ENCODE measurements around the gene MYH9.

Gene MYH9

DNA sequence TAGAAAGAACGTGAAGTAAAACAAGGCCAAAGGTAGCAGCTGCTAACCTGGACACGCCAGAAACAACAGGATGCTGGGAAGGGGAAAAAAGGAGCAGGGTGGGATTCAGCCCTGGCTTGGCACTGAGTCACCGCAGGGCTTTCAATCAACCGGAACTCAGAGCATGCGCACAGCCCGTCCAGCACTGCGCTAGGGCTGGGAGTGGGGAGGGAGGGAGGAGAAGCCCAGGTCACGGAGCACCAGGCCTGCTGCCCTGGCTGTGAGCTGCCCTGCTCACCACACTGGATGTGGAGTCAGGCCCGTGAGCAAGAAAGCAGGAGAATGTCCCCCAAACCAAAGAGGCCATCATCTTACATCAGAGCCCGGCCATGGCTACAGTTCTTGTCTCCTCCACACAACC, 83.3 kb downstream of the MYH9 start:
- H3K9ac ChIP-seq (ENCODE audit: low read length in 5 of 5) = no peak overlapping the region
- peaks cover 0 to 33% (median 13%) of the 10 kb centered on the region in 5 donors for H3K4me1 ChIP-seq (ENCODE audit: control insufficient read depth in 5 of 5, insufficient read depth in 5 of 5, low read length in 5 of 5)
- no peak overlapping the region for H3K4me3 ChIP-seq (ENCODE audit: low read depth in 1 of 5, low read length in 5 of 5)
- H3K27ac ChIP-seq (ENCODE audit: low read depth, low read length) = no peak overlapping the region
- peaks cover 3 to 96% (median 95%) of the 10 kb centered on the region in 5 donors for H3K36me3 ChIP-seq (ENCODE audit: control insufficient read depth in 5 of 5, insufficient read depth in 5 of 5, low read length in 5 of 5)
- H3K27me3 ChIP-seq (ENCODE audit: control insufficient read depth in 5 of 5, insufficient read depth in 4 of 5, low read length in 5 of 5) = no peaks in the 10 kb centered on the region
- no peaks in the 10 kb centered on the region for H3K9me3 ChIP-seq (ENCODE audit: control insufficient read depth in 5 of 5, low read length in 5 of 5)

DNA sequence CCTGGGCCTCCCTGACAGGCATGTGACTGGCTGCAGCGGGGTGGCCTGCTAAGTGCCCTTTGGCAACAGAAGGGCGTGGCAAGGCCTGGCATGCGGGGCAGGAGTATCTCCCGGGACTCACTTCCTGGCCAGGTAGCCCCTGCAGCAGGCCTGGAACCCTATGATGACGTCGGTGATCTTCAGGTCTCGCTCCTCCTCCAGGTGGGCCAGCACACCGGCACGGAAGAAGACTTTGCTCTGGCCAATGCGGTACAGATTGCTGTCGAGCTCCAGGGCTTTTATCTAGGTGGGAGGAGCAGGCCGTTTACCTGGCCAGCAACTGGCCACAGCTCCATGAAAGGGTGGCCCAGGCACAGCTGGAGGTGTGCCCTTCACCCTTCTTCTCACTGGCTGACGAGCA, 83.9 kb downstream of the MYH9 start:
- Histone ChIP-seq H3K4me1 (ENCODE audit: control insufficient read depth in 5 of 5, insufficient read depth in 5 of 5, low read length in 5 of 5) (peaks cover 0 to 33% (median 13%) of the 10 kb centered on the region in 5 donors), H3K27me3 (ENCODE audit: control insufficient read depth in 5 of 5, insufficient read depth in 4 of 5, low read length in 5 of 5) (no peaks in the 10 kb centered on the region), H3K9ac (ENCODE audit: low read length in 5 of 5) (no peak overlapping the region), H3K27ac (ENCODE audit: low read depth, low read length) (no peak overlapping the region), H3K4me3 (ENCODE audit: low read depth in 1 of 5, low read length in 5 of 5) (no peak overlapping the region), H3K9me3 (ENCODE audit: control insufficient read depth in 5 of 5, low read length in 5 of 5) (no peaks in the 10 kb centered on the region), H3K36me3 (ENCODE audit: control insufficient read depth in 5 of 5, insufficient read depth in 5 of 5, low read length in 5 of 5) (peaks cover 3 to 96% (median 95%) of the 10 kb centered on the region in 5 donors)

DNA sequence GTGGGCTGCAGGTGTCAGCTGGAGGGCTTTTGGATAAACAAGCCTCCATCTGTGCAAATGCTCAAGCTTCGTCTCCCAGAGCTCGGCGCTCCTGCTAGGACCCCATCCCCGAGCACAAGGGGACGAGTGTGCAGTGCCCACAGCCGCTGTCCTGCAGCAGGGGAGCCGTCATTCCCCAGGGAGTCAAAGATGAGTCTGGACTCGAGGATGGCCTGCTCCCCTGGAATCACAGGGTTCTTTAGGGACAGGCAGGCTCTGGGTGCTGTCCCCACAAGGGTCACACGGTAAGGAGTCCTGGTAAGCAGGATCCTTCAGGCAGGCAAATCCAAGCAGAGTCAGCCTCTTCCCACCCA, 84.7 kb downstream of the MYH9 start:
- no peak overlapping the region for H3K27ac ChIP-seq (ENCODE audit: low read depth, low read length)
- H3K36me3 ChIP-seq (ENCODE audit: control insufficient read depth in 5 of 5, insufficient read depth in 5 of 5, low read length in 5 of 5) = peaks cover 3 to 97% (median 96%) of the 10 kb centered on the region in 5 donors
- H3K4me1 ChIP-seq (ENCODE audit: control insufficient read depth in 5 of 5, insufficient read depth in 5 of 5, low read length in 5 of 5) = peaks cover 0 to 33% (median 13%) of the 10 kb centered on the region in 5 donors

DNA sequence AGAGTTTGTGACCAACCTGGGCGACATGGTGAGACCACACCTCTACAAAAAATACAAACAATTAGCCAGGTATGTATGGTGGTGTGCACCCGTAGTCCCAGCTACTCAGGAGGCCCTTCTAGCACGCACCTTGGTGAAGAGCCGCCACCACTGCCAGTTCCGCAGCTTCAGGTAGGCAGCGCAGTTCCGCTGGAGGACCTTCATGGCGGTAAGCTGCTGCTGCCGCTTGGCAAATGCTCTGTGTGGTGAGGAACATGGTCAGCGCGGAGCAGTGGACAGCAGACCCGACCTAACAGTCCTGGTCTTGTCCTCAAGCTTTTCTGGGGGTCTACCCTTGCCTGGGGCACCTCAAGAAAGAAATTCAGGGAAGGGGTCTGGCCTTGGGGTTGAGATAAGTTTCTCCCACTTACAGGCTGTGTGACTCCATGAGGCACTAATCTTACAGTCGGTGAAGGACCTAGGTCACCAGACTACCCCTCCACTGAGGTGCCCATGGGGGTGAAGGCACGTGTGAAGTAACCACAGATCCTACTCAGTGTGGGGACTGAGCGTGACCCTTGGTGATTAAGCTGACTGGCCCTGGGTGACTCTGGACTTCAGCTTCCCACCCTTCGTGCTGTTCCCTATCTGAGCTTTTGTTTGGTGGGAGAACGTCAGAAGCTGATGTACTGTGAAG, 85.2 kb downstream of the MYH9 start:
- Histone ChIP-seq H3K9ac (ENCODE audit: low read length in 5 of 5) (no peak overlapping the region), H3K27me3 (ENCODE audit: control insufficient read depth in 5 of 5, insufficient read depth in 4 of 5, low read length in 5 of 5) (no peaks in the 10 kb centered on the region), H3K36me3 (ENCODE audit: control insufficient read depth in 5 of 5, insufficient read depth in 5 of 5, low read length in 5 of 5) (peaks cover 3 to 97% (median 97%) of the 10 kb centered on the region in 5 donors), H3K9me3 (ENCODE audit: control insufficient read depth in 5 of 5, low read length in 5 of 5) (no peaks in the 10 kb centered on the region), H3K4me3 (ENCODE audit: low read depth in 1 of 5, low read length in 5 of 5) (no peak overlapping the region), H3K27ac (ENCODE audit: low read depth, low read length) (no peak overlapping the region), H3K4me1 (ENCODE audit: control insufficient read depth in 5 of 5, insufficient read depth in 5 of 5, low read length in 5 of 5) (peaks cover 0 to 33% (median 13%) of the 10 kb centered on the region in 5 donors)

More for the DNA sequence above, 84.7 kb downstream of the MYH9 start:
- H3K9me3 ChIP-seq (ENCODE audit: control insufficient read depth in 5 of 5, low read length in 5 of 5) = no peaks in the 10 kb centered on the region
- H3K9ac ChIP-seq (ENCODE audit: low read length in 5 of 5) = no peak overlapping the region
- no peak overlapping the region for H3K4me3 ChIP-seq (ENCODE audit: low read depth in 1 of 5, low read length in 5 of 5)
- H3K27me3 ChIP-seq (ENCODE audit: control insufficient read depth in 5 of 5, insufficient read depth in 4 of 5, low read length in 5 of 5) = no peaks in the 10 kb centered on the region

DNA sequence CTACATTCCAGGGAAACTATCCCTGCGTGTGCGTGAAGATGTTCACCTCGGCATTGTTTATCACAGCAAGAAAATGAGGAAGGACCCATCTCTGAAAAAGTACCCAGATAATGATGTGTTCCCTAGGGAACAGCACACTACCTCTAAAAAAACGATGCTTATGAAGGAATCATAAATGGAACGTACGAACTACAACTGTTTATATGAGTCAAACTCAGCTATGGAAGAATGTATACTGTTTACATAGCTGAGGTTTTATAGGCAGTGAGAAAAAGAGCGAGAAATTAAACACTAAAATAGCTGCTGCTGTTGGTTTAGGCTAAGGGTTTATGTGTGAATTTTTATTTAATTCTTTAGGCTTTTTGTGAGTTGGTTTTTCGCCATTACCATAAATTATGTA, 85.9 kb downstream of the MYH9 start:
- Histone ChIP-seq H3K27me3 (ENCODE audit: control insufficient read depth in 5 of 5, insufficient read depth in 4 of 5, low read length in 5 of 5) (no peaks in the 10 kb centered on the region), H3K4me1 (ENCODE audit: control insufficient read depth in 5 of 5, insufficient read depth in 5 of 5, low read length in 5 of 5) (peaks cover 0 to 33% (median 13%) of the 10 kb centered on the region in 5 donors), H3K4me3 (ENCODE audit: low read depth in 1 of 5, low read length in 5 of 5) (no peak overlapping the region), H3K27ac (ENCODE audit: low read depth, low read length) (no peak overlapping the region), H3K9me3 (ENCODE audit: control insufficient read depth in 5 of 5, low read length in 5 of 5) (no peaks in the 10 kb centered on the region), H3K9ac (ENCODE audit: low read length in 5 of 5) (no peak overlapping the region), H3K36me3 (ENCODE audit: control insufficient read depth in 5 of 5, insufficient read depth in 5 of 5, low read length in 5 of 5) (peaks cover 7 to 98% (median 98%) of the 10 kb centered on the region in 5 donors)

DNA sequence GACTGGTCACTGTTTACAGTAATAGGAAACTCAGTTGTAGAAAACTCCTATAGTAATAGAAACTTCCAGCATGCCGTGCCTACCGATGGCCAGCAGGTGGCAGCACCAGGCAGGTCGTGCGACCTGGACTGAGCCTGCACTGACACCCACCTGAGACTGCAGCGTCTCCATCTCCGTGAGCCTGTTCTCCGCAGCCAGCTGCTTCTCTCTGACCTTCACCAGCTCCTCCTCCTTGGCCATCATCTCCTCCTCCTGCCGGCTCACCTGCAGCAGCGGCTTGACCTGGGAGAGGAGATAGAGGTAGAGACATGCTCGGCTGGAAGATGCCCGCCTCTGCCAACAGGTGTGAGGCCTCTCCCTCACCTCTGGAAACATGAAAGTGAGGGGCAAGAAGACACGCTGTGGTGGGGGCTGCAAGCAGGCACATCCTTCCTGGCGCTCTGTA, 86.4 kb downstream of the MYH9 start:
- Histone ChIP-seq H3K4me3 (ENCODE audit: low read depth in 1 of 5, low read length in 5 of 5) (no peak overlapping the region), H3K27ac (ENCODE audit: low read depth, low read length) (no peak overlapping the region), H3K4me1 (ENCODE audit: control insufficient read depth in 5 of 5, insufficient read depth in 5 of 5, low read length in 5 of 5) (peaks cover 0 to 29% (median 13%) of the 10 kb centered on the region in 5 donors), H3K9ac (ENCODE audit: low read length in 5 of 5) (no peak overlapping the region), H3K27me3 (ENCODE audit: control insufficient read depth in 5 of 5, insufficient read depth in 4 of 5, low read length in 5 of 5) (no peaks in the 10 kb centered on the region), H3K36me3 (ENCODE audit: control insufficient read depth in 5 of 5, insufficient read depth in 5 of 5, low read length in 5 of 5) (peaks cover 7 to 98% (median 98%) of the 10 kb centered on the region in 5 donors), H3K9me3 (ENCODE audit: control insufficient read depth in 5 of 5, low read length in 5 of 5) (no peaks in the 10 kb centered on the region)

DNA sequence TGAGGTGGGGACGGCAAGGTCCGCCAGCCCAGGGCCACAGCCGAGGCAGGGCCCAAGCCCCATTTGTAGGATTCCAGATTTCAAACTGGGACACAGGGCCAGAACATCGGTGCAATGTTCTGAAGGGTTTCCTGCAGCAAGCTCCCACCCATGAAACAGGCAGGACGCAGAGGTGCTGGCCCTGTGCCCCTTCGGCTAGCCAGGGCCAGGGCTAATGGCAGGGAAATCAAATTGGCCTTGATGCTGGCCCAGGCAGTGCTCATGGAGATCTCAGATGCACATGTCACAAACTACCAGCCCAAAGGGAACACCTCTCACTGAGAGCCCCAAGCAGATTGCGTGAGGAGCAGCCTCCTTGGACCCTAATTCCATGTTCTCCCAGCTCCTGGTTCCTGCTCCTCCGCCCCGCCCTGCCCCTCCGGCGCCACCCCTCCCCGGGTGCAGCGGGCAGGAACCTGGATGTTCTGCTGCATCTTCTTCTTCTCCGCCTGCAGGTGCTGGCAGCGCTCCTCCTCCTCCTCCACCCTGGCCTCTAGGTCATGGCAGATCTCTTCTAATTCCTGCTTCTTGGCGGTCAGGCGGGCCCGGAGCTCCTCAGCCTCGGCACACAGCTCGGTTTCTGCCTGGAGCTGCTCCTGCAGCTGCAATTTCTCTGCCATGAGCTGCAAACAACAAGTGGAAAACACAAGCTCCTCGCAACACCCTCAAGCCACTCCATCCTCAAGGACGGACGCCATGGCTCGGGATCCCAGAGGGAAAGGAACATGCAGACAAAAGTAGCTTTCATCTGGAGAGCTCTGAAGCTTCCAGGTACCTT, 87.2 kb downstream of the MYH9 start:
- Histone ChIP-seq H3K27me3 (ENCODE audit: control insufficient read depth in 5 of 5, insufficient read depth in 4 of 5, low read length in 5 of 5) (no peaks in the 10 kb centered on the region), H3K4me3 (ENCODE audit: low read depth in 1 of 5, low read length in 5 of 5) (no peak overlapping the region), H3K9me3 (ENCODE audit: control insufficient read depth in 5 of 5, low read length in 5 of 5) (no peaks in the 10 kb centered on the region), H3K9ac (ENCODE audit: low read length in 5 of 5) (no peak overlapping the region), H3K27ac (ENCODE audit: low read depth, low read length) (no peak overlapping the region), H3K4me1 (ENCODE audit: control insufficient read depth in 5 of 5, insufficient read depth in 5 of 5, low read length in 5 of 5) (peaks cover 0 to 21% (median 13%) of the 10 kb centered on the region in 5 donors), H3K36me3 (ENCODE audit: control insufficient read depth in 5 of 5, insufficient read depth in 5 of 5, low read length in 5 of 5) (peaks cover 7 to 98% (median 98%) of the 10 kb centered on the region in 5 donors)

DNA sequence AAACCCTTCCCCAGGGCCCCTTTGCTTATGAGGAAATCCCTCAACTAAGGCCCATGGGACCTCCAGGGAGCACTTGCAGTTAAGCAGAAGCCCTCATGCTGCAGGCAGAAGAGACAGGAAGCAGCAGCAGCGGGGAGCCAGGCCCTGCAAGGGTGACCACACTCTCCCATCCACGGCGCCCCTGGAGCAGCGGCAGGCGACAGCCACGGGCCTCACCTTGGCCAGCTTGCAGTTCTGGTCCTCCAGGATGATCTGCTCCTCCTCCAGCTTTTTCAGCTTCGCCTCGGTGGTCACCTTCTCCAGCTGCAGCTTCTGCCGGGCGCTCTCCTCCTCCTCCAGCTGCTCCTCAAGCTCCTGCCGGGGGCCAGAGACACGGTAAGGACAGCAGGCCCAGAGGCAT, 87.9 kb downstream of the MYH9 start:
- Histone ChIP-seq H3K9me3 (ENCODE audit: control insufficient read depth in 5 of 5, low read length in 5 of 5) (no peaks in the 10 kb centered on the region), H3K27me3 (ENCODE audit: control insufficient read depth in 5 of 5, insufficient read depth in 4 of 5, low read length in 5 of 5) (no peaks in the 10 kb centered on the region), H3K36me3 (ENCODE audit: control insufficient read depth in 5 of 5, insufficient read depth in 5 of 5, low read length in 5 of 5) (peaks cover 7 to 98% (median 98%) of the 10 kb centered on the region in 5 donors), H3K27ac (ENCODE audit: low read depth, low read length) (no peak overlapping the region), H3K4me1 (ENCODE audit: control insufficient read depth in 5 of 5, insufficient read depth in 5 of 5, low read length in 5 of 5) (peaks cover 0 to 14% (median 10%) of the 10 kb centered on the region in 5 donors), H3K9ac (ENCODE audit: low read length in 5 of 5) (no peak overlapping the region), H3K4me3 (ENCODE audit: low read depth in 1 of 5, low read length in 5 of 5) (no peak overlapping the region)

DNA sequence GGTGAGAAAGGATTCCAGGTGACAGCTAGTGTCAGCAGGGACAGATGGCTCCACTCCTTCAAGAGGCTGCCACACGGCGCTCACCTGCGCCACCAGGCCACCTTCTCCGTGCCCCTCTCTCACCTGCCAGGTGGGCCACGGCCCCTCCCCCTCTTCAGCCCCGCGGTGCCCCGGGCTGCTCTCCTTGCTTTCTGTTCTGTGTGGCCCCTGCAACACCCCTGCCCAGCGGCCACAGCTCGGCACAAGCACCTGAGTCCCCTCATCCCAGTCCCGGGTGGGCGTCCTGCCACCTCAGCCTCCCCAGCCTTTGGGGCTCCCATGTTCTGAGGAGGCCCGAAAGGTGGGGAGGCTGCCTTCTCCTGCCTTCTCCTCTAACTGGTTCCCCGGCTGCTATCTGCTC, 88.5 kb downstream of the MYH9 start:
- Histone ChIP-seq H3K27me3 (ENCODE audit: control insufficient read depth in 5 of 5, insufficient read depth in 4 of 5, low read length in 5 of 5) (no peaks in the 10 kb centered on the region), H3K27ac (ENCODE audit: low read depth, low read length) (no peak overlapping the region), H3K36me3 (ENCODE audit: control insufficient read depth in 5 of 5, insufficient read depth in 5 of 5, low read length in 5 of 5) (peaks cover 7 to 98% (median 98%) of the 10 kb centered on the region in 5 donors), H3K4me1 (ENCODE audit: control insufficient read depth in 5 of 5, insufficient read depth in 5 of 5, low read length in 5 of 5) (peaks cover 0 to 9% (median 5%) of the 10 kb centered on the region in 5 donors), H3K9me3 (ENCODE audit: control insufficient read depth in 5 of 5, low read length in 5 of 5) (no peaks in the 10 kb centered on the region), H3K9ac (ENCODE audit: low read length in 5 of 5) (no peak overlapping the region), H3K4me3 (ENCODE audit: low read depth in 1 of 5, low read length in 5 of 5) (no peak overlapping the region)

DNA sequence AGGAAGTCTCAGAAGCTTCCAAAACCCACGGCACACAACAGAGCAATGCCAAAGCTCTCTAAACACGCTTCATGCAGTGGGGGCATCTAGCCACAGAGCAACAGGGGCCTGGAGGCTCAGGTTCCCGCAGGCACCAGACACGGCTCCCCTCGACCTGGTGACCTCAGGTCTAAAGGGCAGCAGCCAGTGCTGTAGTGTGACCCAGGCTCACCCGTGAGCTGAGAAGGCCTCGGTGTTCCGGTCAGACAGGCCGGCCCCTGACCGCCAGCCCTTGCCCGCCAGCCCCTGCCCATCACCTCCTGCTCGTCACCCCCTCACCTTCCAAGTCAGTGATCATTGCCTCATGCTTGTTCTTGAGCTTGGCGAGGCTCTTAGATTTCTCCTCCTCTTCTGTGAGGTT, 89.2 kb downstream of the MYH9 start:
- no peaks in the 10 kb centered on the region for H3K27me3 ChIP-seq (ENCODE audit: control insufficient read depth in 5 of 5, insufficient read depth in 4 of 5, low read length in 5 of 5)
- peaks cover 0 to 9% (median 5%) of the 10 kb centered on the region in 5 donors for H3K4me1 ChIP-seq (ENCODE audit: control insufficient read depth in 5 of 5, insufficient read depth in 5 of 5, low read length in 5 of 5)
- H3K9ac ChIP-seq (ENCODE audit: low read length in 5 of 5) = no peak overlapping the region
- no peak overlapping the region for H3K4me3 ChIP-seq (ENCODE audit: low read depth in 1 of 5, low read length in 5 of 5)
- H3K27ac ChIP-seq (ENCODE audit: low read depth, low read length) = no peak overlapping the region
- no peaks in the 10 kb centered on the region for H3K9me3 ChIP-seq (ENCODE audit: control insufficient read depth in 5 of 5, low read length in 5 of 5)
- peaks cover 7 to 98% (median 98%) of the 10 kb centered on the region in 5 donors for H3K36me3 ChIP-seq (ENCODE audit: control insufficient read depth in 5 of 5, insufficient read depth in 5 of 5, low read length in 5 of 5)

All from subcutaneous abdominal adipose tissue (tissue), 5 donors.